ENCODE data around the gene ADAMTSL4. TPM values are rescaled to one million over a fixed set of nuclear protein-coding genes. Genes with fewer than 3 reads are reported as not detected.

ADAMTSL4 gene
- total RNA-seq, 1 donor, result 5.4 TPM

DNA sequence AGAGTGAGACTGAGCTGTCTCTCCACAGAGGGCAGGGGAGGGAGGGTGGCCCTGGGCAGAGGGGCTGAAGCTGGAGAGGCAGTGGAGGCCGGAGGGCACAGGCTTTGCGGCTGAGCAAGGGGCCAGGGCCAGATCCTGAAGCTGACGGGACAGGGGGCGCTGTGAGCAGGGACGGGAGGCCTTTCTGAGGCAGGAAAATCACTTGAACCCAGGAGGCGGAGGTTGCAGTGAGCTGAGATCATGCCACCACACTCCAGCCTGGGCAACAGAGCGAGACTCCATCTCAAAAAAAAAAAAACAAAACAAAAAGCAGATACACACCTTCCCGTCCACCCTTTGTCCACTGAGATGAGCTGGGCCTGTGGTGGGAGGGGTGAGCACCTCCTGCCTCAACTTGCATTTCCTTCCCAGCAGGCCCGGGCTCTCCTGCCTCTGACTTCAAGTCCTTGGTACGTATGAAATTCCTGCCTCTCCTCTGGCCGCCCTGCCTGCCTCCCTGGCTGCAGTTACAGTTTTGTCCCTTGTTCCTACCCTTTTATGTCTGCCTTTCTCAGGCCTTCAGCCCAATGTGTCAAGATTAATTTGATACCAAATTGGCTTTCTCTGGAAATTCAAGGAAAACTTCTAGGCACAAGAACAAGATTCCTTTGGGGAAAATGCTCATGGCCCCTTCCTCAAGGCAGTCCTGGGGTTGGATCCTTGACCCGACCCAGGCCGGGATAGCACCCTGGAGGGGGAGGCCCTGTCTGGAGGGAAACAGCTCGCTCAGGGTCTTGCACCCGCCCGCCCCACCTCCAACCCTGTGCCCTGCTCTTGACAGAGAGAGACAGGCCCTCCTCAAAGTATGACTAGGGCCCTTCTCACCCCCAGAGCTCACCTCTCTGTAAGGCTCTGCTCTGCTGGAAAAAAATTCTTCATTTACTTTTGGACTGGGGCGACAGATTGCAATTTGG lies 11.2 kb upstream of the ADAMTSL4 start:
- H3K4me3 ChIP-seq (ENCODE audit: insufficient read depth, low read length), result no peak overlapping the region

DNA sequence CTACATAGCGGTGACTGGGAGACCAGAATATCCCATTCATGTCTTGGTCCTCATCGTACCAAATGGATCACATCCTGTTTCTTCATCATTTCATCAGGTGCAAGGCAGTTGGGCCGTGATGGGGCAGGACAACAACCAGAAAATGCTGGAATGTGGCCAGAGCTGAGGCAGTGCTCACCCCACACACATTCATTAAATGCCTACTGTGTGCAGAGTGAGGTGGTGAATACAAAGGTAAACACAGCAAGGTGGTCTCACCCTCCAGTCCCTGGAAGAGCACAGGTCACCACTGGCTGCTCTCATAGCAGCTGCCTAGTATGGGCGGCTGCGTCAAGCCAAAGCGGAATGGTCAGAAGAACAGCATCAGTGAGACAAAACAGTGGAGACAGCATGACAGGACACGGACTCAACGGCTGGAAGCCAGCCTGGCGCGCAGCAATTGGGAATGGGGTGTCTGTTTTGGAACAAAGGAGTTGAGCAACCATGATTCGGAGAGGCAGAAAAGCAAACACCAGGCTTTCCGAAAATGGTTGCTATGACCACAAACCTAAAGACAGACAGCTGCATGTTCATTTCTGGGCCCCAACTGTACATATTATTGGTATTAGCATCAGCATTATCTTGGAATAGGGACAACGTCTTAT lies 5.6 kb upstream of the ADAMTSL4 start:
- DNase-seq (ENCODE audit: insufficient read length, low spot score, missing footprints), result peak; percentile 86
- Histone ChIP-seq H3K4me1 (ENCODE audit: insufficient read depth, low read length) (peaks cover 9% of the 10 kb centered on the region), H3K4me2 (ENCODE audit: insufficient read depth, low read length) (no peak overlapping the region), H3K27ac (ENCODE audit: low read depth, low read length) (no peak overlapping the region), H4K20me1 (ENCODE audit: insufficient read depth, low read length) (no peaks in the 10 kb centered on the region), H3K36me3 (ENCODE audit: insufficient read depth, low read length) (no peaks in the 10 kb centered on the region), H3K27me3 (ENCODE audit: insufficient read depth, low read length) (no peaks in the 10 kb centered on the region), H3K79me2 (ENCODE audit: insufficient read depth, low read length) (no peaks in the 10 kb centered on the region), H2AFZ (ENCODE audit: low read length) (peak overlapping the region; percentile 60), H3K4me3 (ENCODE audit: insufficient read depth, low read length) (no peak overlapping the region), H3K9me3 (ENCODE audit: low read depth, low read length) (no peaks in the 10 kb centered on the region)
- TF ChIP-seq, protein P1, sequence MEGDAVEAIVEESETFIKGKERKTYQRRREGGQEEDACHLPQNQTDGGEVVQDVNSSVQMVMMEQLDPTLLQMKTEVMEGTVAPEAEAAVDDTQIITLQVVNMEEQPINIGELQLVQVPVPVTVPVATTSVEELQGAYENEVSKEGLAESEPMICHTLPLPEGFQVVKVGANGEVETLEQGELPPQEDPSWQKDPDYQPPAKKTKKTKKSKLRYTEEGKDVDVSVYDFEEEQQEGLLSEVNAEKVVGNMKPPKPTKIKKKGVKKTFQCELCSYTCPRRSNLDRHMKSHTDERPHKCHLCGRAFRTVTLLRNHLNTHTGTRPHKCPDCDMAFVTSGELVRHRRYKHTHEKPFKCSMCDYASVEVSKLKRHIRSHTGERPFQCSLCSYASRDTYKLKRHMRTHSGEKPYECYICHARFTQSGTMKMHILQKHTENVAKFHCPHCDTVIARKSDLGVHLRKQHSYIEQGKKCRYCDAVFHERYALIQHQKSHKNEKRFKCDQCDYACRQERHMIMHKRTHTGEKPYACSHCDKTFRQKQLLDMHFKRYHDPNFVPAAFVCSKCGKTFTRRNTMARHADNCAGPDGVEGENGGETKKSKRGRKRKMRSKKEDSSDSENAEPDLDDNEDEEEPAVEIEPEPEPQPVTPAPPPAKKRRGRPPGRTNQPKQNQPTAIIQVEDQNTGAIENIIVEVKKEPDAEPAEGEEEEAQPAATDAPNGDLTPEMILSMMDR (IDR thresholded peaks at IDR 0.05; ENCODE audit: extremely low read depth, low read depth, low read length), result no peak

More for the DNA sequence above, 11.2 kb upstream of the ADAMTSL4 start:
- no peaks in the 10 kb centered on the region for H4K20me1 ChIP-seq (ENCODE audit: insufficient read depth, low read length)
- peak; percentile 88 for DNase-seq (ENCODE audit: insufficient read length, low spot score, missing footprints)
- TF ChIP-seq, protein P1 (IDR thresholded peaks at IDR 0.05; ENCODE audit: extremely low read depth, low read depth, low read length), result peak; percentile 9
- H3K36me3 ChIP-seq (ENCODE audit: insufficient read depth, low read length), result no peaks in the 10 kb centered on the region
- no peaks in the 10 kb centered on the region for H3K27me3 ChIP-seq (ENCODE audit: insufficient read depth, low read length)
- H3K4me2 ChIP-seq (ENCODE audit: insufficient read depth, low read length), result no peak overlapping the region
- H3K79me2 ChIP-seq (ENCODE audit: insufficient read depth, low read length), result no peaks in the 10 kb centered on the region
- H2AFZ ChIP-seq (ENCODE audit: low read length), result peak overlapping the region; percentile 67
- H3K4me1 ChIP-seq (ENCODE audit: insufficient read depth, low read length), result peaks cover 32% of the 10 kb centered on the region
- peak overlapping the region; percentile 61 for H3K27ac ChIP-seq (ENCODE audit: low read depth, low read length)
- no peaks in the 10 kb centered on the region for H3K9me3 ChIP-seq (ENCODE audit: low read depth, low read length)

DNA sequence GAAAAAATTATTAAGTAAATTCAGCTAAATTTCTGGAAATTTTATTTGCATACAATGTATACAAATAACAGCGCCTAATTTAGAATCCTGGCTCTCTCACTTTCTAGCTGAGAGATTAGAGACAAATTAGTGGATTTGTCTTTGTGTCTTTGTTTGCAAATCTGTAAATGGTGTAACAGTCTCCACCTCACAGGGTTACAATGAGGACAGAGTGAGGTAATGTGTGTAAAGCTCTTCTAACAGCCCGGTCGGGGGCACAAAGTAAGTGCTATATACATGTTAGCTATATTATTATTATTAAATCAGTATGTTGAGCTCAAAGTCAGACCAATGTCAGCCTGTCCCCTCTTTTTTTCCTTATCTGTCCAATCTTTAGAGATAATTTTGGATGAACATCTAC lies 5.0 kb upstream of the ADAMTSL4 start:
- H3K4me3 ChIP-seq (ENCODE audit: insufficient read depth, low read length), result no peak overlapping the region
- no peaks in the 10 kb centered on the region for H3K9me3 ChIP-seq (ENCODE audit: low read depth, low read length)
- TF ChIP-seq, protein P1 (IDR thresholded peaks at IDR 0.05; ENCODE audit: extremely low read depth, low read depth, low read length), result no peak
- H3K4me1 ChIP-seq (ENCODE audit: insufficient read depth, low read length), result peaks cover 9% of the 10 kb centered on the region
- H4K20me1 ChIP-seq (ENCODE audit: insufficient read depth, low read length), result no peaks in the 10 kb centered on the region
- peak; percentile 46 for DNase-seq (ENCODE audit: insufficient read length, low spot score, missing footprints)
- H2AFZ ChIP-seq (ENCODE audit: low read length), result no peak overlapping the region
- H3K27me3 ChIP-seq (ENCODE audit: insufficient read depth, low read length), result no peaks in the 10 kb centered on the region
- no peak overlapping the region for H3K27ac ChIP-seq (ENCODE audit: low read depth, low read length)
- no peak overlapping the region for H3K4me2 ChIP-seq (ENCODE audit: insufficient read depth, low read length)
- H3K79me2 ChIP-seq (ENCODE audit: insufficient read depth, low read length), result no peaks in the 10 kb centered on the region
- no peaks in the 10 kb centered on the region for H3K36me3 ChIP-seq (ENCODE audit: insufficient read depth, low read length)

All from osteoblast (primary cell).